GM12892 (cell line): ENCODE measurements around the gene TCEA2.

Experiments
- POLR2A ChIP-seq: IDR thresholded peaks from 2 replicates; pipeline ENCODE4 v1.6.1; 2011; ENCODE audit warnings: low read depth, low read length, control low read depth
- POLR2AphosphoS5 ChIP-seq: IDR thresholded peaks from 2 replicates; pipeline ENCODE4 v1.6.1; 2011; ENCODE audit warnings: low read depth, low read length, control low read depth
- TAF1 ChIP-seq: IDR thresholded peaks from 2 replicates; pipeline ENCODE4 v1.6.1; 2011; ENCODE audit warnings: low read depth, mild to moderate bottlenecking, control low read depth, low read length, borderline replicate concordance

- no peak for TF ChIP-seq POLR2A
- TF ChIP-seq POLR2AphosphoS5: no peak
- TF ChIP-seq TAF1: no peak
These were observed 29.0 kb upstream of the TCEA2 start for GRCh38 chr20:64033981-64034493.
